Skeletal muscle tissue (tissue), 4 donors: ENCODE measurements around the gene PTPN18. TPM values are rescaled to one million over a fixed set of nuclear protein-coding genes. Genes with fewer than 3 reads are reported as not detected.

Source experiments
- H3K27ac ChIP-seq: one replicate; pipeline ENCODE4 v1.7.0; 2013; ENCODE audit warnings: mild to moderate bottlenecking, low read depth, low read length, inconsistent platforms
- H3K27me3 ChIP-seq, 3 donors: one replicate each; pipeline ENCODE4 v1.7.0; 2013; ENCODE audit warnings: low read length in 3 of 3; ENCODE audit not compliant: control insufficient read depth in 3 of 3, insufficient read depth in 3 of 3
- H3K36me3 ChIP-seq, 3 donors: one replicate each; pipeline ENCODE4 v1.7.0; 2013; ENCODE audit warnings: low read length in 3 of 3; ENCODE audit not compliant: control insufficient read depth in 3 of 3, insufficient read depth in 3 of 3
- H3K4me1 ChIP-seq, 3 donors: one replicate each; pipeline ENCODE4 v1.7.0; 2013; ENCODE audit warnings: low read length in 3 of 3, mild to moderate bottlenecking in 3 of 3; ENCODE audit not compliant: control insufficient read depth in 3 of 3, insufficient read depth in 3 of 3
- H3K4me3 ChIP-seq, 3 donors: one replicate each; pipeline ENCODE4 v1.7.0; 2013; ENCODE audit warnings: low read length in 3 of 3
- H3K9ac ChIP-seq, 3 donors: one replicate each; pipeline ENCODE4 v1.7.0; 2013; ENCODE audit warnings: low read length in 3 of 3, mild to moderate bottlenecking in 3 of 3, moderate library complexity in 2 of 3, low read depth in 1 of 3
- H3K9me3 ChIP-seq, 3 donors: one replicate each; pipeline ENCODE4 v1.7.0; 2013; ENCODE audit warnings: low read length in 3 of 3; ENCODE audit not compliant: control insufficient read depth in 3 of 3
- total RNA-seq: library from RNA; depleted of rRNA; stranded (reverse); fragments of >200 nt; gene quantifications from one replicate; pipeline ENCODE4 v1.2.3, GENCODE V29; 2014
- donor health status: Osteomylitis.

Gene PTPN18
- total RNA-seq, 1 donor from 2014 or later = 5.2 TPM

GRCh38 chr2:130347220-130347925, 8.5 kb upstream of the PTPN18 start:
- Histone ChIP-seq H3K36me3 (peaks cover 40 to 47% (median 41%) of the 10 kb centered on the region in 3 donors), H3K9me3 (no peaks in the 10 kb centered on the region), H3K4me3 (no peak overlapping the region)

GRCh38 chr2:130349174-130349573, 6.7 kb upstream of the PTPN18 start:
- Histone ChIP-seq H3K9me3 (no peaks in the 10 kb centered on the region), H3K4me3 (no peak overlapping the region), H3K36me3 (peaks cover 40 to 47% (median 41%) of the 10 kb centered on the region in 3 donors), H3K9ac (no peak overlapping the region), H3K4me1 (peaks cover 7 to 15% (median 7%) of the 10 kb centered on the region in 3 donors), H3K27ac (no peak overlapping the region), H3K27me3 (no peaks in the 10 kb centered on the region)

More at GRCh38 chr2:130347220-130347925, 8.5 kb upstream of the PTPN18 start:
- Histone ChIP-seq H3K4me1 (peaks cover 5 to 16% (median 12%) of the 10 kb centered on the region in 3 donors), H3K9ac (no peak overlapping the region), H3K27me3 (no peaks in the 10 kb centered on the region), H3K27ac (no peak overlapping the region)

GRCh38 chr2:130351711-130352110, 4.1 kb upstream of the PTPN18 start:
- no peak overlapping the region for H3K4me3 ChIP-seq
- no peaks in the 10 kb centered on the region for H3K27me3 ChIP-seq
- H3K27ac ChIP-seq = no peak overlapping the region
- no peak overlapping the region for H3K9ac ChIP-seq
- peaks cover 16 to 22% (median 17%) of the 10 kb centered on the region in 3 donors for H3K36me3 ChIP-seq
- H3K9me3 ChIP-seq = no peaks in the 10 kb centered on the region
- H3K4me1 ChIP-seq = peaks cover 18 to 28% (median 22%) of the 10 kb centered on the region in 3 donors

- no peak overlapping the region for H3K9ac ChIP-seq
- no peaks in the 10 kb centered on the region for H3K9me3 ChIP-seq
- H3K4me3 ChIP-seq = peak overlapping the region in 1 of 3 donors; percentile 30
- H3K27ac ChIP-seq = no peak overlapping the region
- H3K27me3 ChIP-seq = no peaks in the 10 kb centered on the region
- peaks cover 18 to 28% (median 25%) of the 10 kb centered on the region in 3 donors for H3K4me1 ChIP-seq
- peaks cover 12 to 18% (median 14%) of the 10 kb centered on the region in 3 donors for H3K36me3 ChIP-seq
Measured at GRCh38 chr2:130352237-130352636, 3.6 kb upstream of the PTPN18 start.

GRCh38 chr2:130353291-130354138, 2.3 kb upstream of the PTPN18 start:
- no peaks in the 10 kb centered on the region for H3K9me3 ChIP-seq
- no peak overlapping the region for H3K27ac ChIP-seq
- peaks cover 2 to 6% (median 5%) of the 10 kb centered on the region in 3 donors for H3K36me3 ChIP-seq
- H3K27me3 ChIP-seq = no peaks in the 10 kb centered on the region
- H3K4me1 ChIP-seq = peaks cover 18 to 28% (median 25%) of the 10 kb centered on the region in 3 donors
- no peak overlapping the region for H3K4me3 ChIP-seq
- H3K9ac ChIP-seq = peak overlapping the region in 2 of 3 donors; percentile 25 to 57

GRCh38 chr2:130354139-130354428, 1.8 kb upstream of the PTPN18 start:
- Histone ChIP-seq H3K27me3 (no peaks in the 10 kb centered on the region), H3K4me1 (peaks cover 18 to 28% (median 25%) of the 10 kb centered on the region in 3 donors), H3K27ac (no peak overlapping the region), H3K9me3 (no peaks in the 10 kb centered on the region), H3K36me3 (peaks cover 2 to 4% (median 2%) of the 10 kb centered on the region in 3 donors), H3K4me3 (no peak overlapping the region), H3K9ac (peak overlapping the region in 1 of 3 donors; percentile 57)

GRCh38 chr2:130355172-130355577, 681 bp upstream of the PTPN18 start:
- peaks cover 18 to 28% (median 25%) of the 10 kb centered on the region in 3 donors for H3K4me1 ChIP-seq
- H3K36me3 ChIP-seq = peaks cover 0 to 2% (median 0%) of the 10 kb centered on the region in 3 donors
- no peaks in the 10 kb centered on the region for H3K27me3 ChIP-seq
- H3K9me3 ChIP-seq = no peaks in the 10 kb centered on the region
- peak overlapping the region; percentile 52 for H3K27ac ChIP-seq
- peak overlapping the region; percentile 79 to 83 (median 82) for H3K4me3 ChIP-seq
- peak overlapping the region; percentile 79 to 85 (median 81) for H3K9ac ChIP-seq

GRCh38 chr2:130357864-130358263, 2.0 kb downstream of the PTPN18 start:
- no peak overlapping the region for H3K4me3 ChIP-seq
- no peaks in the 10 kb centered on the region for H3K27me3 ChIP-seq
- H3K9ac ChIP-seq = no peak overlapping the region
- peaks cover 0 to 2% (median 0%) of the 10 kb centered on the region in 3 donors for H3K36me3 ChIP-seq
- no peak overlapping the region for H3K27ac ChIP-seq
- H3K4me1 ChIP-seq = peaks cover 18 to 25% (median 23%) of the 10 kb centered on the region in 3 donors
- H3K9me3 ChIP-seq = no peaks in the 10 kb centered on the region

- H3K36me3 ChIP-seq = peaks cover 0 to 2% (median 0%) of the 10 kb centered on the region in 3 donors
- H3K4me1 ChIP-seq = peaks cover 16 to 23% (median 19%) of the 10 kb centered on the region in 3 donors
- H3K4me3 ChIP-seq = no peak overlapping the region
- no peak overlapping the region for H3K9ac ChIP-seq
- H3K27ac ChIP-seq = no peak overlapping the region
- no peaks in the 10 kb centered on the region for H3K27me3 ChIP-seq
- no peaks in the 10 kb centered on the region for H3K9me3 ChIP-seq
Measured at GRCh38 chr2:130358420-130359350, 2.8 kb downstream of the PTPN18 start.
